ENCODE results near the gene AGAP3.

AGAP3 gene

GRCh38 chr7:151057506-151057988, 28.7 kb upstream of the AGAP3 start, which contains the start of gene CDK5:
TSS of gene CDK5 (minus strand) at chr7:151057897. CDS start at chr7:151057848, 49 bp downstream.
- no peak for TF ChIP-seq POLR2A (IDR thresholded peaks at IDR 0.05; ENCODE audit: low read depth, low read length)
- no peak for TF ChIP-seq POU2F2 (IDR thresholded peaks at IDR 0.05; ENCODE audit: low read depth, low read length)
- no peak for TF ChIP-seq TAF1 (IDR thresholded peaks at IDR 0.05; ENCODE audit: low read depth, low read length)
- TF ChIP-seq SPI1 (IDR thresholded peaks at IDR 0.05; ENCODE audit: low read depth, low read length): no peak
- DNase-seq (ENCODE audit: insufficient read length, low spot score) (peak; percentile 67), FAIRE-seq (peak; percentile 57)

- peak; percentile 99 for DNase-seq (ENCODE audit: insufficient read length, low spot score)
- no peak for TF ChIP-seq SPI1 (IDR thresholded peaks at IDR 0.05; ENCODE audit: low read depth, low read length)
- peak; percentile 64; the same call in 1 of the 2 replicates for TF ChIP-seq POU2F2 (IDR thresholded peaks at IDR 0.05; ENCODE audit: low read depth, low read length)
- no peak for TF ChIP-seq POLR2A (IDR thresholded peaks at IDR 0.05; ENCODE audit: low read depth, low read length)
- FAIRE-seq: peak; percentile 96
Measured at GRCh38 chr7:151057989-151058780, 28.1 kb upstream of the AGAP3 start.

- DNase-seq (ENCODE audit: insufficient read length, low spot score) (no peak), FAIRE-seq (peak; percentile 66)
- TF ChIP-seq SPI1 (IDR thresholded peaks at IDR 0.05; ENCODE audit: low read depth, low read length): no peak
- no peak for TF ChIP-seq POLR2AphosphoS5 (IDR thresholded peaks at IDR 0.05; ENCODE audit: low read depth, low read length)
- no peak for TF ChIP-seq PAX5 (IDR thresholded peaks at IDR 0.05; ENCODE audit: insufficient read depth, low read length, severe bottlenecking)
Measured at GRCh38 chr7:151058781-151059366, 27.4 kb upstream of the AGAP3 start.

GRCh38 chr7:151059367-151060112, 26.7 kb upstream of the AGAP3 start, which contains the start of gene SLC4A2:
TSS of gene SLC4A2 (plus strand) at chr7:151059589. CDS start at chr7:151061988, 2,399 bp downstream.
- FAIRE-seq (peak; percentile 73), DNase-seq (ENCODE audit: insufficient read length, low spot score) (peak; percentile 96)
- no peak for TF ChIP-seq POU2F2 (IDR thresholded peaks at IDR 0.05; ENCODE audit: low read depth, low read length)
- TF ChIP-seq SPI1 (IDR thresholded peaks at IDR 0.05; ENCODE audit: low read depth, low read length): 0 out of 2 replicates have a peak, but pooled peaks have one; percentile 13

- TF ChIP-seq POLR2AphosphoS5 (IDR thresholded peaks at IDR 0.05; ENCODE audit: low read depth, low read length): no peak
- FAIRE-seq: no peak
- no peak for DNase-seq (ENCODE audit: insufficient read length, low spot score)
Measured at GRCh38 chr7:151060113-151060415, 26.2 kb upstream of the AGAP3 start.

GRCh38 chr7:151060416-151061212, 25.7 kb upstream of the AGAP3 start:
- TF ChIP-seq PAX5 (IDR thresholded peaks at IDR 0.05; ENCODE audit: insufficient read depth, low read length, severe bottlenecking) (no peak), TAF1 (IDR thresholded peaks at IDR 0.05; ENCODE audit: low read depth, low read length) (no peak), SPI1 (IDR thresholded peaks at IDR 0.05; ENCODE audit: low read depth, low read length) (no peak), POLR2AphosphoS5 (IDR thresholded peaks at IDR 0.05; ENCODE audit: low read depth, low read length) (no peak), POU2F2 (IDR thresholded peaks at IDR 0.05; ENCODE audit: low read depth, low read length) (no peak), POLR2A (IDR thresholded peaks at IDR 0.05; ENCODE audit: low read depth, low read length) (no peak)
- DNase-seq (ENCODE audit: insufficient read length, low spot score) (no peak), FAIRE-seq (no peak)

- no peak for TF ChIP-seq SPI1 (IDR thresholded peaks at IDR 0.05; ENCODE audit: low read depth, low read length)
- TF ChIP-seq POLR2A (IDR thresholded peaks at IDR 0.05; ENCODE audit: low read depth, low read length): no peak
- no peak for TF ChIP-seq PAX5 (IDR thresholded peaks at IDR 0.05; ENCODE audit: insufficient read depth, low read length, severe bottlenecking)
- no peak for TF ChIP-seq TAF1 (IDR thresholded peaks at IDR 0.05; ENCODE audit: low read depth, low read length)
- TF ChIP-seq POU2F2 (IDR thresholded peaks at IDR 0.05; ENCODE audit: low read depth, low read length): no peak
- TF ChIP-seq POLR2AphosphoS5 (IDR thresholded peaks at IDR 0.05; ENCODE audit: low read depth, low read length): no peak
- DNase-seq (ENCODE audit: insufficient read length, low spot score): no peak
- no peak for FAIRE-seq
Measured at GRCh38 chr7:151061213-151062110, 24.8 kb upstream of the AGAP3 start.

GRCh38 chr7:151062111-151062398, 24.2 kb upstream of the AGAP3 start:
- FAIRE-seq: no peak
- no peak for TF ChIP-seq SPI1 (IDR thresholded peaks at IDR 0.05; ENCODE audit: low read depth, low read length)
- no peak for TF ChIP-seq TAF1 (IDR thresholded peaks at IDR 0.05; ENCODE audit: low read depth, low read length)
- TF ChIP-seq PAX5 (IDR thresholded peaks at IDR 0.05; ENCODE audit: insufficient read depth, low read length, severe bottlenecking): no peak
- TF ChIP-seq POLR2A (IDR thresholded peaks at IDR 0.05; ENCODE audit: low read depth, low read length): no peak
- no peak for TF ChIP-seq POU2F2 (IDR thresholded peaks at IDR 0.05; ENCODE audit: low read depth, low read length)
- TF ChIP-seq POLR2AphosphoS5 (IDR thresholded peaks at IDR 0.05; ENCODE audit: low read depth, low read length): no peak
- no peak for DNase-seq (ENCODE audit: insufficient read length, low spot score)

Measured in GM12891 (cell line).